Stimulated activated CD4-positive, alpha-beta T cell treated with anti-CD3 and anti-CD28 coated beads, Interleukin-12 subunit alpha, Interleukin-12 subunit beta, amount 100 ng/mL, for 24 hours (primary cell): Measurements from ENCODE around the gene SCT.

Experiments used
- DNase-seq, 2 experiments: peaks; one replicate each; pipeline ENCODE4 v3.0.0-alpha.2; 2020; ENCODE audit warnings: low read depth in 2 of 2

The SCT gene

GRCh38 chr11:610146-610801 is 16.7 kb downstream of the SCT start:
- no peak for DNase-seq

- DNase-seq: no peak
Observed at GRCh38 chr11:609341-609811, 17.6 kb downstream of the SCT start.

GRCh38 chr11:608791-609251 is 18.2 kb downstream of the SCT start:
- DNase-seq: no peak

GRCh38 chr11:607971-608659 is 18.9 kb downstream of the SCT start:
- no peak for DNase-seq

- no peak for DNase-seq
Observed at GRCh38 chr11:607020-607780, 19.8 kb downstream of the SCT start.

GRCh38 chr11:606245-606644 is 20.7 kb downstream of the SCT start:
- no peak for DNase-seq

GRCh38 chr11:605286-606129 is 21.5 kb downstream of the SCT start:
- DNase-seq: no peak

- no peak for DNase-seq
Observed at GRCh38 chr11:603154-603553, 23.8 kb downstream of the SCT start.

- no peak for DNase-seq
Observed at GRCh38 chr11:601573-602245, 25.3 kb downstream of the SCT start.

- no peak for DNase-seq
Observed at GRCh38 chr11:598005-598680, 28.8 kb downstream of the SCT start.

- no peak for DNase-seq
Observed at GRCh38 chr11:597166-597725, 29.7 kb downstream of the SCT start.

GRCh38 chr11:596374-596773 is 30.6 kb downstream of the SCT start:
- no peak for DNase-seq

GRCh38 chr11:595400-595799 is 31.6 kb downstream of the SCT start:
- DNase-seq: no peak

GRCh38 chr11:593347-593746 is 33.6 kb downstream of the SCT start:
- no peak for DNase-seq

- no peak for DNase-seq
Observed at GRCh38 chr11:592918-593317, 34.1 kb downstream of the SCT start.

- no peak for DNase-seq
Observed at GRCh38 chr11:592501-592900, 34.5 kb downstream of the SCT start.

GRCh38 chr11:590997-591396 is 36.0 kb downstream of the SCT start:
- DNase-seq: no peak

- DNase-seq: no peak
Observed at GRCh38 chr11:589798-590197, 37.2 kb downstream of the SCT start.

- DNase-seq: peak; percentile 31 to 39
Observed at GRCh38 chr11:587978-588380, 39.0 kb downstream of the SCT start.

- no peak for DNase-seq
Observed at GRCh38 chr11:587546-587945, 39.4 kb downstream of the SCT start.
